K562 (cell line): ENCODE results near the gene CLIP1. TPM values are rescaled to one million over a fixed set of nuclear protein-coding genes. Genes with fewer than 3 reads are reported as not detected.
"Not testable (repeated sequence)": the region's sequence is repeated elsewhere in the genome, so short reads cannot be mapped to it uniquely, and the experiment has no call there.

Experiments used
- ATAC-seq: fragments of 200-7000 bp; cut with Tn5 transposase; 3 replicates; pipeline ENCODE4 v1.9.1; 2020; ENCODE audit warnings: moderate library complexity
- BruUV-seq: library from RNA; stranded (reverse); fragments of 400-500 nt; replicated peaks from 2 replicates; lab custom pipeline; 2021; lab: Mats Ljungman, UMichigan
- CTCF ChIA-PET: fragments of 300-600 bp; formaldehyde crosslinking; extraction: SDS; loops from one replicate; lab custom pipeline; 2021; ENCODE audit warnings: low intra/inter-chr PET ratio; lab: Yijun Ruan, JAX
- POLR2A ChIA-PET: fragments of 300-600, 350-650 bp; sonication (Branson Sonifier 250); formaldehyde crosslinking; extraction: SDS; loops from one replicate; lab custom pipeline; 2021; ENCODE audit warnings: antibody characterized with exemption, inconsistent platforms; lab: Yijun Ruan, JAX
- DNase-seq, 4 experiments: peaks; one replicate each; pipeline versions ENCODE4 v3.0.0 to v3.0.0-alpha.2; 2011 to 2018; ENCODE audit warnings: low spot score in 3 of 4, mixed read lengths in 3 of 4; ENCODE audit errors: extremely low read depth in 1 of 4
- FAIRE-seq: peaks from 2 replicates; lab custom pipeline; 2011; peaks lifted over from hg19 to GRCh38; lab: Jason Lieb, UNC
- H2AFZ ChIP-seq: 2 replicates; pipeline ENCODE4 v1.6.0; 2011; ENCODE audit warnings: low read depth, low read length, control low read depth, inconsistent platforms
- H3K27ac ChIP-seq: fragments of 200-600 bp; 3 replicates; pipeline ENCODE4 v1.8.0; 2011; ENCODE audit warnings: low read depth, mild to moderate bottlenecking, control low read depth, inconsistent platforms, low read length, moderate library complexity, mixed read lengths; ENCODE audit errors: extremely low read depth
- H3K27me3 ChIP-seq, 2 experiments: fragments of 300-600 bp in 1 of 2; 2 replicates in 1 of 2; 3 replicates in 1 of 2; pipeline versions ENCODE4 v1.6.0 to v1.8.0; 2011; ENCODE audit warnings: inconsistent platforms in 2 of 2, low read length in 2 of 2, mild to moderate bottlenecking in 1 of 2, mixed read lengths in 1 of 2, moderate library complexity in 1 of 2; ENCODE audit not compliant: control insufficient read depth in 2 of 2, insufficient read depth in 2 of 2
- H3K36me3 ChIP-seq: fragments of 300-600 bp; 3 replicates; pipeline ENCODE4 v1.8.0; 2011; ENCODE audit warnings: mild to moderate bottlenecking, low read length, inconsistent platforms; ENCODE audit not compliant: control insufficient read depth, insufficient read depth
- H3K4me1 ChIP-seq, 2 experiments: fragments of 200-600 bp in 1 of 2; replicated peaks in 1 of 2; 2 replicates in 1 of 2; 3 replicates in 1 of 2; pipeline versions ENCODE4 v1.5.1 to v1.8.0; 2011; ENCODE audit warnings: inconsistent platforms in 2 of 2, low read length in 2 of 2, mild to moderate bottlenecking in 1 of 2, mixed read lengths in 1 of 2, moderate library complexity in 1 of 2; ENCODE audit not compliant: control insufficient read depth in 2 of 2, insufficient read depth in 2 of 2
- H3K4me2 ChIP-seq: 2 replicates; pipeline ENCODE4 v1.6.1; 2011; ENCODE audit warnings: low read length, control low read depth, inconsistent platforms, mixed read lengths; ENCODE audit not compliant: insufficient read depth
- H3K4me3 ChIP-seq: fragments of 200-600 bp; sonication (generic), shearing (Covaris generic); 2 replicates; pipeline ENCODE4 v1.5.1; 2016; ENCODE audit warnings: control low read depth, inconsistent platforms
- H3K79me2 ChIP-seq: fragments of 200-600 bp; 3 replicates; pipeline ENCODE4 v1.8.0; 2011; ENCODE audit warnings: low read length, inconsistent platforms; ENCODE audit not compliant: control insufficient read depth, insufficient read depth
- H3K9ac ChIP-seq, 2 experiments: 2 replicates each; pipeline versions ENCODE4 v1.6.0 to v1.6.1; 2011; ENCODE audit warnings: low read depth in 2 of 2, low read length in 2 of 2, control low read depth in 1 of 2, inconsistent platforms in 1 of 2, mild to moderate bottlenecking in 1 of 2, mixed read lengths in 1 of 2; ENCODE audit not compliant: insufficient read depth in 1 of 2
- H3K9me1 ChIP-seq: one replicate; pipeline ENCODE4 v1.6.0; 2011; ENCODE audit warnings: inconsistent platforms, mild to moderate bottlenecking, low read length, moderate library complexity; ENCODE audit not compliant: control insufficient read depth, insufficient read depth
- H3K9me3 ChIP-seq: replicated peaks from 2 replicates; pipeline ENCODE4 v1.5.1; 2011; ENCODE audit warnings: low read depth, low read length, inconsistent platforms; ENCODE audit not compliant: control insufficient read depth, insufficient read depth
- H4K20me1 ChIP-seq: replicated peaks from 2 replicates; pipeline ENCODE4 v1.6.1; 2011; ENCODE audit warnings: low read length, inconsistent platforms, mixed read lengths; ENCODE audit not compliant: control insufficient read depth, insufficient read depth
- CEBPB ChIP-seq: fragments of 450-650 bp; IDR thresholded peaks from 2 replicates; pipeline ENCODE4 v1.6.1; 2016; ENCODE audit warnings: missing genetic modification characterization, missing compliant biosample characterization
- MBD2 ChIP-seq: sonication (generic); IDR thresholded peaks from 2 replicates; pipeline ENCODE4 v1.6.1; 2016; ENCODE audit warnings: low read depth, borderline replicate concordance
- ZBTB33 ChIP-seq: sonication (generic); formaldehyde crosslinking; IDR thresholded peaks from 2 replicates; pipeline ENCODE4 v1.8.1; 2023; ENCODE audit warnings: mild to moderate bottlenecking, missing genetic modification reagents
- ZNF121 ChIP-seq: sonication (generic); formaldehyde crosslinking; conservative IDR thresholded peaks from 2 replicates; pipeline ENCODE4 v1.8.0; 2022; ENCODE audit warnings: missing genetic modification reagents
- WGBS: fragments of 100-300 bp; shearing (Covaris generic); methylation state at CpG from one replicate; pipeline ENCODE4 v1.1.6; 2016; ENCODE audit warnings: low coverage, mixed read lengths; ENCODE audit not compliant: insufficient coverage; ENCODE audit errors: missing lambda C conversion rate; 5-methylcytosine and 5-hydroxymethylcytosine counted together
- in situ Hi-C: fragments of 300-500 bp; cut with MboI; formaldehyde crosslinking; loops from 4 replicates; pipeline ENCODE4 v1.15.0; 2018; ENCODE audit warnings: inconsistent platforms, mixed read lengths
- intact Hi-C: fragments of 100-400 bp; cut with micrococcal nuclease; formaldehyde crosslinking; loops from 2 replicates; pipeline ENCODE4 v1.14.2; 2022
- polyA plus RNA-seq, 8 experiments: library from polyadenylated mRNA; depleted of rRNA in 4 of 8; stranded (reverse) in 5 of 8; unstranded in 3 of 8; fragments of >200 nt; fragmentation: Nextera tagmentation in 2 of 8; fragmentation: Illumina TruSeq in 1 of 8; extraction: Ambion mirVana in 2 of 8; extraction: Trizol in 1 of 8; gene quantifications; 2 replicates each; pipeline versions ENCODE4 v1.2.1 to v1.2.3, GENCODE V29; 2011 to 2014; ENCODE audit warnings: inconsistent platforms in 1 of 8, missing spikeins in 1 of 8
- total RNA-seq, 7 experiments: library from RNA; depleted of rRNA in 6 of 7; stranded (reverse); fragments of >200 nt in 6 of 7; fragmentation: Illumina TruSeq in 2 of 7; extraction: Trizol in 2 of 7; gene quantifications; 2 replicates each; pipeline versions ENCODE4 v1.2.1 to v1.2.3, GENCODE V29; 2011 to 2021; ENCODE audit warnings: low replicate concordance in 1 of 7

CLIP1 gene
- total and polyA plus RNA-seq, 9 of the 15 experiments (the other 6 are each of a cell fraction or from before 2014, with no cell fraction given) = 5.8 to 33.9 (median 27.6) TPM

DNA sequence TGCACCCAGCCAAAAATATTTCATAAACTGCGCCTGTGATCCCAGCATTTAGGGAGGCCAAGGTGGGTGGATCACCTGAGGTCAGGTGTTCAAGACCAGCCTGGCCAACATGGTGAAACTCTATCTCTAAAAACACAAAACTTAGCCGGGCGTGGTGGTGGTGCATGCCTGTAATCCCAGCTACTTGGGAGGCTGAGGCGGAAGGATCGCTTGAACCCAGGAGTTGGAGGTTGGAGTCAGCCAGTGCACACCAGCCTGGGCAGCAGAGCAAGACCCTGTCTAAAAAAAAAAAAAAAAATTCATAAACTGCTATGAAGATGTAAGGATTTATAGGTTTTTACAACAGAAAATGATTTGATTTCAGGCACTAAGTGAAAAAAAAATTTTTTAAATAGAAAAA lies 6.6 kb upstream of the CLIP1 start:
- H3K79me2 ChIP-seq, ATAC-seq, H2AFZ ChIP-seq, in situ Hi-C loops, CTCF ChIA-PET, H4K20me1 ChIP-seq, H3K9me3 ChIP-seq, intact Hi-C loops, BruUV-seq, H3K4me1 ChIP-seq, H3K27ac ChIP-seq, H3K27me3 ChIP-seq, H3K9ac ChIP-seq, FAIRE-seq, H3K4me3 ChIP-seq, DNase-seq, H3K4me2 ChIP-seq, H3K9me1 ChIP-seq, H3K36me3 ChIP-seq: not testable (repeated sequence)
- TF ChIP-seq ZNF121 (CRISPR knock-in tag) = peak; percentile 45; the same call in 1 of the 2 replicates
- WGBS = 77% methylated on average over 5 of the region's 5 CpGs
- POLR2A ChIA-PET = interaction anchor here (0.6 to 1.3 kb wide), 3 partner anchors 10 to 339 kb away, joined by 3 to 5 read pairs (median 3); no protein-coding TSS in a partner anchor

- Histone ChIP-seq H3K9ac (no peak overlapping the region), H3K4me1 (peaks cover 11 to 13% of the 10 kb centered on the region in 2 experiments; a peak in 4 of 5 replicates), H3K9me3 (no peaks in the 10 kb centered on the region), H4K20me1 (no peaks in the 10 kb centered on the region), H2AFZ (no peak overlapping the region), H3K79me2 (no peaks in the 10 kb centered on the region), H3K9me1 (no peaks in the 10 kb centered on the region), H3K27ac (no peak overlapping the region), H3K36me3 (no peaks in the 10 kb centered on the region), H3K4me2 (no peak overlapping the region), H3K4me3 (no peak overlapping the region), H3K27me3 (no peaks in the 10 kb centered on the region)
- ATAC-seq = no peak
- in situ Hi-C loops = no loop called here
- no peak for FAIRE-seq
- no peak for TF ChIP-seq MBD2
- peak; percentile 33; the same call in 1 of the 2 replicates for TF ChIP-seq CEBPB (tag)
- TF ChIP-seq ZBTB33 (CRISPR knock-in tag) = peak; percentile 68; the same call in 1 of the 2 replicates
- no peak for DNase-seq
- 80% methylated on average over 9 of the region's 9 CpGs for WGBS
- ChIA-PET CTCF (no interaction called here), POLR2A (interaction anchor here (0.7 to 1.6 kb wide), 2 partner anchors 27 to 312 kb away, joined by 3 to 7 read pairs; no protein-coding TSS in a partner anchor)
- no TSS peak for BruUV-seq
- intact Hi-C loops = no loop called here
Measured at GRCh38 chr12:122427403-122427802, 4.9 kb upstream of the CLIP1 start.
